Endothelial cell of hepatic sinusoid (primary cell): ENCODE data around the gene GPATCH4.

Experiments used
- in situ Hi-C: cut with HindIII; loops from 2 replicates; pipeline ENCODE4 v1.10.0; 2017; ENCODE audit warnings: low sequenced_read_pairs

GPATCH4 gene

GRCh38 chr1:156551869-156552268 is 49.4 kb downstream of the GPATCH4 start:
- in situ Hi-C loops = no loop called here

- in situ Hi-C loops = no loop called here
These were observed 50.1 kb downstream of the GPATCH4 start for GRCh38 chr1:156551066-156551643.

- in situ Hi-C loops = no loop called here
These were observed 50.9 kb downstream of the GPATCH4 start for GRCh38 chr1:156550346-156550745.

GRCh38 chr1:156549831-156550230 is 51.4 kb downstream of the GPATCH4 start:
- in situ Hi-C loops = no loop called here

GRCh38 chr1:156549390-156549789 is 51.9 kb downstream of the GPATCH4 start:
- in situ Hi-C loops = no loop called here

GRCh38 chr1:156547982-156548381 is 53.3 kb downstream of the GPATCH4 start:
- in situ Hi-C loops = no loop called here

GRCh38 chr1:156547434-156547833 is 53.8 kb downstream of the GPATCH4 start:
- in situ Hi-C loops = no loop called here

GRCh38 chr1:156546267-156546666 is 55.0 kb downstream of the GPATCH4 start:
- in situ Hi-C loops = no loop called here

- in situ Hi-C loops = no loop called here
These were observed 56.6 kb downstream of the GPATCH4 start for GRCh38 chr1:156544592-156545102.
